Frontal cortex (tissue), 4 donors: ENCODE results near the gene ARF1. TPM values are rescaled to one million over a fixed set of nuclear protein-coding genes. Genes with fewer than 3 reads are reported as not detected.

Source experiments
- DNase-seq, 2 donors: peaks; one replicate each; pipeline ENCODE4 v3.0.0; 2012; ENCODE audit warnings: low spot score in 2 of 2
- FAIRE-seq: peaks from 2 replicates; lab custom pipeline; 2012; peaks lifted over from hg19 to GRCh38; lab: Jason Lieb, UNC
- small RNA-seq: library from RNA; depleted of rRNA; stranded (forward); fragments of <200 nt; gene quantifications from one replicate; pipeline ENCODE3, GENCODE V24; 2014
- total RNA-seq: library from RNA; depleted of rRNA; stranded (reverse); fragments of >200 nt; gene quantifications from one replicate; pipeline ENCODE4 v1.2.3, GENCODE V29; 2014
- donor health status: control.
- donor health status: control.
- donor health status: control.

Gene ARF1
- total RNA-seq, 1 donor from 2014 or later: 107 TPM

- no peak for FAIRE-seq
- DNase-seq: no peak
Measured at GRCh38 chr1:228142155-228142691, 59.7 kb downstream of the ARF1 start.

GRCh38 chr1:228142701-228143136, 60.2 kb downstream of the ARF1 start:
- FAIRE-seq: no peak

GRCh38 chr1:228143480-228144192, 61.1 kb downstream of the ARF1 start:
- DNase-seq: peak in 1 of 2 donors; percentile 20
- FAIRE-seq: no peak

More at GRCh38 chr1:228142701-228143136, 60.2 kb downstream of the ARF1 start:
- peak in 1 of 2 donors; percentile 30 for DNase-seq

GRCh38 chr1:228144193-228144992, 61.9 kb downstream of the ARF1 start:
- DNase-seq (peak in 1 of 2 donors; percentile 12), FAIRE-seq (no peak)

- FAIRE-seq (no peak), DNase-seq (no peak)
Measured at GRCh38 chr1:228144993-228145343, 62.5 kb downstream of the ARF1 start.

- FAIRE-seq: no peak
Measured at GRCh38 chr1:228145463-228146416, 63.2 kb downstream of the ARF1 start.

GRCh38 chr1:228146417-228147150, 64.1 kb downstream of the ARF1 start:
- FAIRE-seq (no peak), DNase-seq (no peak)

More at GRCh38 chr1:228145463-228146416, 63.2 kb downstream of the ARF1 start:
- no peak for DNase-seq

- no peak for FAIRE-seq
- no peak for DNase-seq
Measured at GRCh38 chr1:228147151-228147693, 64.7 kb downstream of the ARF1 start.

- DNase-seq: peak in 1 of 2 donors; percentile 15
Measured at GRCh38 chr1:228147768-228148167, 65.3 kb downstream of the ARF1 start.

GRCh38 chr1:228148196-228148861, 65.8 kb downstream of the ARF1 start:
- DNase-seq (no peak), FAIRE-seq (no peak)

More at GRCh38 chr1:228147768-228148167, 65.3 kb downstream of the ARF1 start:
- no peak for FAIRE-seq

Small RNA genes within 50 kb of the gene (small RNA-seq; reads per million reads assigned to genes)
- gene AL359510.1: not detected

Other genes with a start within 250 kb of the ARF1 start
- gene WNT9A, start 134.8 kb upstream of the ARF1 start, total RNA-seq: 1.2 TPM
- gene WNT3A, start 75.7 kb upstream of the ARF1 start, total RNA-seq: not detected
- 4.1 TPM for gene C1orf35, start 20.6 kb downstream of the ARF1 start, total RNA-seq
- 33.4 TPM for gene MRPL55, start 26.6 kb downstream of the ARF1 start, total RNA-seq
- gene GUK1, start 57.6 kb downstream of the ARF1 start, total RNA-seq: 130 TPM
- 0.82 TPM for gene GJC2, start 67.2 kb downstream of the ARF1 start, total RNA-seq
- 2.9 TPM for gene IBA57, start 83.1 kb downstream of the ARF1 start, total RNA-seq
- gene OBSCN, start 125.3 kb downstream of the ARF1 start, total RNA-seq: 30.2 TPM